Measurements from ENCODE around the gene MEST.

DNA sequence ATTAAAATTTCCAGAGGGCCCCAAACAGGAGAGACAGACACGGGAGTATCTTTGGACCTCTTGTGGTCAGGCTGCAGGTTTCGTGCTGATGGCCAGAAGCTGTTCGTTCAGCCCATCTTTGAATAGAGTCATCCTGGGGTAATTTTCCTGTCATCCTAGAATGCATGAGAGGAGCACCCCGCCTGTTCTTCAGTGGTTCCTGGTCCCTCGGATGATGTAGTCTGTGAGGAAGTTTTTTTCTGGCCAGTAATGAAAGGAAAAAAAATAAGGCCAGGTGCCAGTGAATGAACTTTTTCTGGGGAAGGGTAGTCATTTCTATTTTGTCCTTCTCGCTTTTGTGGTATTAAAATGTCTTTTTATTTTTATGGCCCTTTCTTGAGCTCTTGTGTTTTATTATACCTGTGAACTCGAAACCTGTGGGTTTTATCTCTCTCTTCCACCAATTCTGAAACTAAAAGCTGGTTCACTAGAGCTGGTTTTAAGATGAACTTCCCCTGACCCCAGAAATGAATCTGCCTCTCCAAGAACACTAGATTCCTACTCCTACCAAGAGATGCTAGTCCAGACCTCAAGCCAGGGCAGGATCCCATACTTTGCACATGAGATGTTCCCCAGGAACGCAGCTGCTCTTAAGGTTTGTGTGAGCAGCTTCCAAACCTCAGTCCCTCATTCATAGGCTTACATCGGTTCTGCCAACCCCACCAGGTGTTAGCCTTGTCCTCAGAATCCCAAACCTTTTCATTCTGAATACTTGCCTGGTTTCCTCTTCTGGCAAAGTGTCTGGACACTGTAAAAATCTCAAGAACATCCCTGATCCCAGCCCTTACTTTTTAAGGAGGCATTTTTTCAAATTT lies 15.4 kb upstream of the MEST start:
- TF ChIP-seq EZH2 (IDR thresholded peaks at IDR 0.05; ENCODE audit: low read length): no peak
- TF ChIP-seq, protein P1, sequence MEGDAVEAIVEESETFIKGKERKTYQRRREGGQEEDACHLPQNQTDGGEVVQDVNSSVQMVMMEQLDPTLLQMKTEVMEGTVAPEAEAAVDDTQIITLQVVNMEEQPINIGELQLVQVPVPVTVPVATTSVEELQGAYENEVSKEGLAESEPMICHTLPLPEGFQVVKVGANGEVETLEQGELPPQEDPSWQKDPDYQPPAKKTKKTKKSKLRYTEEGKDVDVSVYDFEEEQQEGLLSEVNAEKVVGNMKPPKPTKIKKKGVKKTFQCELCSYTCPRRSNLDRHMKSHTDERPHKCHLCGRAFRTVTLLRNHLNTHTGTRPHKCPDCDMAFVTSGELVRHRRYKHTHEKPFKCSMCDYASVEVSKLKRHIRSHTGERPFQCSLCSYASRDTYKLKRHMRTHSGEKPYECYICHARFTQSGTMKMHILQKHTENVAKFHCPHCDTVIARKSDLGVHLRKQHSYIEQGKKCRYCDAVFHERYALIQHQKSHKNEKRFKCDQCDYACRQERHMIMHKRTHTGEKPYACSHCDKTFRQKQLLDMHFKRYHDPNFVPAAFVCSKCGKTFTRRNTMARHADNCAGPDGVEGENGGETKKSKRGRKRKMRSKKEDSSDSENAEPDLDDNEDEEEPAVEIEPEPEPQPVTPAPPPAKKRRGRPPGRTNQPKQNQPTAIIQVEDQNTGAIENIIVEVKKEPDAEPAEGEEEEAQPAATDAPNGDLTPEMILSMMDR (optimal IDR thresholded peaks at IDR 0.05 in 1 of 3, IDR thresholded peaks at IDR 0.05 in 1 of 3, conservative IDR thresholded peaks at IDR 0.05 in 1 of 3; ENCODE audit: extremely low read depth in 1 of 3, insufficient read depth in 2 of 3, low read length in 3 of 3): no peak
